Fibroblast of the aortic adventitia (primary cell): ENCODE measurements around the gene EZH1. TPM values are rescaled to one million over a fixed set of nuclear protein-coding genes. Genes with fewer than 3 reads are reported as not detected.
A peak's percentile ranks its signal among the peaks of the same experiment; 100 is the strongest.

Experiments used
- DNase-seq: peaks from one replicate; pipeline ENCODE4 v3.0.0-alpha.2; 2010; ENCODE audit warnings: low read depth
- H3K4me3 ChIP-seq: 2 replicates; pipeline ENCODE4 v1.5.1; 2011; ENCODE audit warnings: low read depth, mild to moderate bottlenecking, control low read depth, low read length, moderate library complexity
- total RNA-seq: library from RNA; depleted of rRNA; stranded (reverse); fragments of >200 nt; gene quantifications from 2 replicates; pipeline ENCODE4 v1.2.3, GENCODE V29; 2012; ENCODE audit warnings: low replicate concordance
- TF ChIP-seq, protein P1 (sequence below): IDR thresholded peaks from 2 replicates; pipeline ENCODE4 v1.5.1; 2011; ENCODE audit warnings: mild to moderate bottlenecking, low read length, control low read depth, inconsistent platforms; ENCODE audit not compliant: insufficient read depth

EZH1 gene
- total RNA-seq, 1 donor: 31.4 TPM

DNA sequence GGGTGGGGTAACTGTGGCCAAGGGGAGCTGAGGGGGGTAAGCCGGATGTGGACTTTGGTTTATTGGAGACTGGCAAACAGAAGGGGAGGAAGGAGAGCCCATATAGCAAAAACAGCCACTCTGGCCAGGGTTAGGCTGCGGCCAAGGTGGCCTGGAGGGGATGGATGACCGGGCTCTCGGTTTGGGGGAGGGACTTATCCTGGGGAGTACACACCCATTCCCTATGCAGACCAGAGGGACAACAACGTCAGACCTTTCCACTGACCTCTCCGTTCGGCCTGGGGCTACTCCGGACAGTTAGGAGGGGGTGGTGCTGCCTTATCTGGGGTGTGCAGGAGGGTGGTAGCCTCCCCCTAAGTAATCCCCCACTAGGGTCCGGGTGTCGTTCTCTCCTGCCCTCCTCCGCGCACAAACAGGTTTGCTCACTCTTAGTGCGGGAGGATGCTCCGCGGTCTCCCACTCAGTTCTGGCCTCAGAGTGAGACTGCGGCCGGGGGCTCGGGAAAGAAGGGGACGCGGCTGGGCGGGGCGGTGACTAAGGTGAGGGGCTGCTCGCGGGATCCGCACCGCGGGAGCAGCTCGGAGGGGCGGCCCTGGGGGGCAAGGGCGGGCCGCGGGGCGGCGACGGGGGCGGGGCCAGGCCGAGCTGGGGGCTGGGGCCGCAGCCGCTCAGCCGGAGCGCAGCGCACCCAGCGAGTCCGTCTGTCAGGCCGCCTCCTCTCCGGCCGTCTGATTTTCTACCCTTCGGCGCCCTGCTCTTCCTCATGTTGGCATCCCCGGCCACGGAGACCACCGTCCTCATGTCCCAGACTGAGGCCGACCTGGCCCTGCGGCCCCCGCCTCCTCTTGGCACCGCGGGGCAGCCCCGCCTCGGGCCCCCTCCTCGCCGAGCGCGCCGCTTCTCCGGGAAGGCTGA, 35.4 kb upstream of the EZH1 start, which contains the start of gene WNK4:
Gene WNK4 (plus strand): TSS at position 675 of the 915 bp plus-strand sequence. CDS start 89 bp downstream, at position 764.
- TF ChIP-seq, protein P1, sequence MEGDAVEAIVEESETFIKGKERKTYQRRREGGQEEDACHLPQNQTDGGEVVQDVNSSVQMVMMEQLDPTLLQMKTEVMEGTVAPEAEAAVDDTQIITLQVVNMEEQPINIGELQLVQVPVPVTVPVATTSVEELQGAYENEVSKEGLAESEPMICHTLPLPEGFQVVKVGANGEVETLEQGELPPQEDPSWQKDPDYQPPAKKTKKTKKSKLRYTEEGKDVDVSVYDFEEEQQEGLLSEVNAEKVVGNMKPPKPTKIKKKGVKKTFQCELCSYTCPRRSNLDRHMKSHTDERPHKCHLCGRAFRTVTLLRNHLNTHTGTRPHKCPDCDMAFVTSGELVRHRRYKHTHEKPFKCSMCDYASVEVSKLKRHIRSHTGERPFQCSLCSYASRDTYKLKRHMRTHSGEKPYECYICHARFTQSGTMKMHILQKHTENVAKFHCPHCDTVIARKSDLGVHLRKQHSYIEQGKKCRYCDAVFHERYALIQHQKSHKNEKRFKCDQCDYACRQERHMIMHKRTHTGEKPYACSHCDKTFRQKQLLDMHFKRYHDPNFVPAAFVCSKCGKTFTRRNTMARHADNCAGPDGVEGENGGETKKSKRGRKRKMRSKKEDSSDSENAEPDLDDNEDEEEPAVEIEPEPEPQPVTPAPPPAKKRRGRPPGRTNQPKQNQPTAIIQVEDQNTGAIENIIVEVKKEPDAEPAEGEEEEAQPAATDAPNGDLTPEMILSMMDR: no peak
- no peak for DNase-seq
- H3K4me3 ChIP-seq: peak within 1 kb of the TSS; percentile 70

- no peak for DNase-seq
- TF ChIP-seq, protein P1: no peak
Measured at GRCh38 chr17:42779304-42779935, 34.6 kb upstream of the EZH1 start.

GRCh38 chr17:42778570-42778969, 33.7 kb upstream of the EZH1 start:
- H3K4me3 ChIP-seq: no peak overlapping the region
- no peak for DNase-seq
- TF ChIP-seq, protein P1: no peak

More at GRCh38 chr17:42779304-42779935, 34.6 kb upstream of the EZH1 start:
- no peak overlapping the region for H3K4me3 ChIP-seq

DNA sequence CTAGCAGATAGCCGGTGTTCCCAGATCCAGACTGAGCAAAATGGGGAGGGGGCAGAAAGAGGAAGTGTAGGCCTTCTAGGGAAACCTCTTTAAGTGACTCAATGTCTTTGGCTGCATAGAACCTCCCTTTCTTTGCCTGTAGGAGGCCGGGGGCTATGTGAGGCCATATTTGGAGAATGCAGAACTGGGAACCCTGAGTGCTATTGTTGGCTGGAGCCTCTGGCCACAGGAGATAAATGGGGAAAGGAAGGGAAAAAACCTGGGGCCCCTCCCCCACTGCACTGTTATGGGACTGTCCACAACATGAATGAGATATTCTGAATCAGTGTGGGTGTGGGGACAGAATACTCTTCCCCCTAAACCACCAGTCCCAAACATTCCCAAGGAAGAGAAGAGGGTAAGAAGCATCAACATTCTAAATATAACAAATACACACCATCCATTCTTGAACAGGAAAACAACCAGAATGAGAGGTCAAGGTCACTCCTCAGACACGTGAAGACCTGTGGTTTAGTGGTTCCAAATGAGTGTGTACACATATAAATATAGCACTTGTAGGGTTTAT, 30.8 kb upstream of the EZH1 start:
- no peak overlapping the region for H3K4me3 ChIP-seq
- TF ChIP-seq, protein P1: no peak
- peak; percentile 37 for DNase-seq

- H3K4me3 ChIP-seq: peak overlapping the region; percentile 94
- TF ChIP-seq, protein P1: no peak
- no peak for DNase-seq
Measured at GRCh38 chr17:42774066-42774745, 29.4 kb upstream of the EZH1 start.

GRCh38 chr17:42773290-42774035, 28.6 kb upstream of the EZH1 start, which contains the start of gene VPS25:
Gene VPS25 (plus strand): TSS chr17:42773449. CDS start chr17:42773476, 27 bp downstream.
- TF ChIP-seq, protein P1: peak; percentile 25
- peak; percentile 88 for DNase-seq
- peak within 1 kb of the TSS; percentile 94 for H3K4me3 ChIP-seq
